ENCODE data around the gene GALNTL6.

GALNTL6 gene

GRCh38 chr4:172124656-172125308 lies 311.6 kb downstream of the GALNTL6 start:
- no peak for DNase-seq (ENCODE audit: low read depth)

GRCh38 chr4:172125443-172125842 lies 312.2 kb downstream of the GALNTL6 start:
- no peak for DNase-seq (ENCODE audit: low read depth)

- DNase-seq (ENCODE audit: low read depth) = no peak
Observed at GRCh38 chr4:172127168-172127567, 314.0 kb downstream of the GALNTL6 start.

GRCh38 chr4:172129593-172129992 lies 316.4 kb downstream of the GALNTL6 start:
- no peak for DNase-seq (ENCODE audit: low read depth)

- DNase-seq (ENCODE audit: low read depth) = no peak
Observed at GRCh38 chr4:172134521-172134920, 321.3 kb downstream of the GALNTL6 start.

- DNase-seq (ENCODE audit: low read depth) = no peak
Observed at GRCh38 chr4:172141025-172141424, 327.8 kb downstream of the GALNTL6 start.

GRCh38 chr4:172142281-172142741 lies 329.1 kb downstream of the GALNTL6 start:
- no peak for DNase-seq (ENCODE audit: low read depth)

- no peak for DNase-seq (ENCODE audit: low read depth)
Observed at GRCh38 chr4:172143605-172144314, 330.6 kb downstream of the GALNTL6 start.

- no peak for DNase-seq (ENCODE audit: low read depth)
Observed at GRCh38 chr4:172147687-172148086, 334.5 kb downstream of the GALNTL6 start.

GRCh38 chr4:172149329-172149728 lies 336.1 kb downstream of the GALNTL6 start:
- no peak for DNase-seq (ENCODE audit: low read depth)

- no peak for DNase-seq (ENCODE audit: low read depth)
Observed at GRCh38 chr4:172152284-172152683, 339.1 kb downstream of the GALNTL6 start.

- DNase-seq (ENCODE audit: low read depth) = no peak
Observed at GRCh38 chr4:172153719-172154118, 340.5 kb downstream of the GALNTL6 start.

- DNase-seq (ENCODE audit: low read depth) = no peak
Observed at GRCh38 chr4:172155838-172156345, 342.7 kb downstream of the GALNTL6 start.

- no peak for DNase-seq (ENCODE audit: low read depth)
Observed at GRCh38 chr4:172157946-172158345, 344.7 kb downstream of the GALNTL6 start.

- DNase-seq (ENCODE audit: low read depth) = no peak
Observed at GRCh38 chr4:172163215-172163614, 350.0 kb downstream of the GALNTL6 start.

- no peak for DNase-seq (ENCODE audit: low read depth)
Observed at GRCh38 chr4:172168888-172169287, 355.7 kb downstream of the GALNTL6 start.

GRCh38 chr4:172169871-172170270 lies 356.7 kb downstream of the GALNTL6 start:
- DNase-seq (ENCODE audit: low read depth) = no peak

- no peak for DNase-seq (ENCODE audit: low read depth)
Observed at GRCh38 chr4:172173206-172173605, 360.0 kb downstream of the GALNTL6 start.

- no peak for DNase-seq (ENCODE audit: low read depth)
Observed at GRCh38 chr4:172177382-172177781, 364.2 kb downstream of the GALNTL6 start.

GRCh38 chr4:172188248-172188988 lies 375.2 kb downstream of the GALNTL6 start:
- DNase-seq (ENCODE audit: low read depth) = no peak

GRCh38 chr4:172202480-172203076 lies 389.4 kb downstream of the GALNTL6 start:
- DNase-seq (ENCODE audit: low read depth) = no peak

- no peak for DNase-seq (ENCODE audit: low read depth)
Observed at GRCh38 chr4:172207258-172207657, 394.1 kb downstream of the GALNTL6 start.
